ENCODE measurements around the gene RPS6KA5. TPM values are rescaled to one million over a fixed set of nuclear protein-coding genes. Genes with fewer than 3 reads are reported as not detected.

Gene RPS6KA5
- total RNA-seq, 1 donor from 2014 or later = 1.0 TPM

GRCh38 chr14:90883782-90884181 lies 176.7 kb downstream of the RPS6KA5 start:
- H3K36me3 Mint-ChIP-seq (ENCODE audit: low read depth, unreplicated experiment) = peaks cover 3% of the 10 kb centered on the region
- H3K9ac ChIP-seq (ENCODE audit: low read length) = no peak overlapping the region
- H3K27me3 ChIP-seq (ENCODE audit: insufficient read depth, low read length) = no peaks in the 10 kb centered on the region
- no peaks in the 10 kb centered on the region for H3K27me3 Mint-ChIP-seq (ENCODE audit: low read depth, unreplicated experiment)
- H3K4me3 Mint-ChIP-seq (ENCODE audit: unreplicated experiment) = no peak overlapping the region
- H4K20me1 ChIP-seq (ENCODE audit: insufficient read depth, low read length) = no peaks in the 10 kb centered on the region
- no peaks in the 10 kb centered on the region for H3K79me2 ChIP-seq (ENCODE audit: insufficient read depth, low read length)
- peak overlapping the region; percentile 87 for H3K27ac Mint-ChIP-seq (ENCODE audit: unreplicated experiment)
- no peak overlapping the region for H3K27ac ChIP-seq (ENCODE audit: low read depth, low read length)
- TF ChIP-seq CTCF (IDR thresholded peaks at IDR 0.05; ENCODE audit: insufficient read depth, low read depth, low read length) (no peak), EZH2 (IDR thresholded peaks at IDR 0.05; ENCODE audit: insufficient read depth, low read length) (no peak)
- no peaks in the 10 kb centered on the region for H3K9me3 ChIP-seq (ENCODE audit: insufficient read depth, low read depth, low read length)
- H3K9me3 Mint-ChIP-seq (ENCODE audit: unreplicated experiment) = peaks cover 16% of the 10 kb centered on the region
- H3K4me1 ChIP-seq (ENCODE audit: insufficient read depth, low read length) = no peaks in the 10 kb centered on the region
- FAIRE-seq (no peak), DNase-seq (ENCODE audit: low read depth) (peak; percentile 17)
- peak overlapping the region; percentile 37 for H2AFZ ChIP-seq (ENCODE audit: low read depth, low read length)
- H3K4me1 Mint-ChIP-seq (ENCODE audit: low read depth, unreplicated experiment) = peaks cover 6% of the 10 kb centered on the region
- no peak overlapping the region for H3K4me2 ChIP-seq (ENCODE audit: low read length)
- H3K36me3 ChIP-seq (ENCODE audit: insufficient read depth, low read length) = no peaks in the 10 kb centered on the region
- H3K4me3 ChIP-seq (ENCODE audit: insufficient read depth, low read depth, low read length) = no peak overlapping the region

- no peaks in the 10 kb centered on the region for H3K79me2 ChIP-seq (ENCODE audit: insufficient read depth, low read length)
- FAIRE-seq = no peak
- H3K9me3 ChIP-seq (ENCODE audit: insufficient read depth, low read depth, low read length) = no peaks in the 10 kb centered on the region
- no peak overlapping the region for H3K9ac ChIP-seq (ENCODE audit: low read length)
- no peaks in the 10 kb centered on the region for H3K27me3 Mint-ChIP-seq (ENCODE audit: low read depth, unreplicated experiment)
- H3K4me3 Mint-ChIP-seq (ENCODE audit: unreplicated experiment) = no peak overlapping the region
- peaks cover 3% of the 10 kb centered on the region for H3K36me3 Mint-ChIP-seq (ENCODE audit: low read depth, unreplicated experiment)
- peaks cover 6% of the 10 kb centered on the region for H3K4me1 Mint-ChIP-seq (ENCODE audit: low read depth, unreplicated experiment)
- no peak overlapping the region for H3K27ac ChIP-seq (ENCODE audit: low read depth, low read length)
- H3K9me3 Mint-ChIP-seq (ENCODE audit: unreplicated experiment) = peaks cover 16% of the 10 kb centered on the region
- H3K36me3 ChIP-seq (ENCODE audit: insufficient read depth, low read length) = no peaks in the 10 kb centered on the region
- H3K27ac Mint-ChIP-seq (ENCODE audit: unreplicated experiment) = peak overlapping the region; percentile 87
- no peaks in the 10 kb centered on the region for H3K4me1 ChIP-seq (ENCODE audit: insufficient read depth, low read length)
- no peak overlapping the region for H3K4me2 ChIP-seq (ENCODE audit: low read length)
- no peak for TF ChIP-seq CTCF (IDR thresholded peaks at IDR 0.05; ENCODE audit: insufficient read depth, low read depth, low read length)
- TF ChIP-seq EZH2 (IDR thresholded peaks at IDR 0.05; ENCODE audit: insufficient read depth, low read length) = no peak
- H3K27me3 ChIP-seq (ENCODE audit: insufficient read depth, low read length) = no peaks in the 10 kb centered on the region
- H4K20me1 ChIP-seq (ENCODE audit: insufficient read depth, low read length) = no peaks in the 10 kb centered on the region
- DNase-seq (ENCODE audit: low read depth) = no peak
- H3K4me3 ChIP-seq (ENCODE audit: insufficient read depth, low read depth, low read length) = no peak overlapping the region
- H2AFZ ChIP-seq (ENCODE audit: low read depth, low read length) = no peak overlapping the region
Measured at GRCh38 chr14:90883197-90883596, 177.2 kb downstream of the RPS6KA5 start.

GRCh38 chr14:90880282-90880681 lies 180.2 kb downstream of the RPS6KA5 start:
- Histone ChIP-seq H3K4me1 (ENCODE audit: insufficient read depth, low read length) (no peaks in the 10 kb centered on the region), H3K27ac (ENCODE audit: low read depth, low read length) (no peak overlapping the region), H3K36me3 (ENCODE audit: insufficient read depth, low read length) (no peaks in the 10 kb centered on the region), H3K4me3 (ENCODE audit: insufficient read depth, low read depth, low read length) (no peak overlapping the region), H3K9ac (ENCODE audit: low read length) (no peak overlapping the region), H2AFZ (ENCODE audit: low read depth, low read length) (no peak overlapping the region), H3K4me2 (ENCODE audit: low read length) (no peak overlapping the region), H3K27me3 (ENCODE audit: insufficient read depth, low read length) (no peaks in the 10 kb centered on the region), H3K9me3 (ENCODE audit: insufficient read depth, low read depth, low read length) (no peaks in the 10 kb centered on the region), H4K20me1 (ENCODE audit: insufficient read depth, low read length) (no peaks in the 10 kb centered on the region), H3K79me2 (ENCODE audit: insufficient read depth, low read length) (no peaks in the 10 kb centered on the region)
- Mint-ChIP-seq H3K36me3 (ENCODE audit: low read depth, unreplicated experiment) (peaks cover 3% of the 10 kb centered on the region), H3K9me3 (ENCODE audit: unreplicated experiment) (peaks cover 16% of the 10 kb centered on the region), H3K4me1 (ENCODE audit: low read depth, unreplicated experiment) (peaks cover 6% of the 10 kb centered on the region), H3K4me3 (ENCODE audit: unreplicated experiment) (no peak overlapping the region), H3K27me3 (ENCODE audit: low read depth, unreplicated experiment) (no peaks in the 10 kb centered on the region), H3K27ac (ENCODE audit: unreplicated experiment) (no peak overlapping the region)
- FAIRE-seq (no peak), DNase-seq (ENCODE audit: low read depth) (no peak)
- TF ChIP-seq EZH2 (IDR thresholded peaks at IDR 0.05; ENCODE audit: insufficient read depth, low read length) (no peak), CTCF (IDR thresholded peaks at IDR 0.05; ENCODE audit: insufficient read depth, low read depth, low read length) (no peak)

Measured in astrocyte (in vitro differentiated cells and primary cell).